GM18519 (cell line): Measurements from ENCODE around the gene SNRPB.

ENCODE experiments used
- ATAC-seq: cut with Tn5 transposase; IDR thresholded peaks from one replicate; pipeline ENCODE4 v1.9.1; 2021; ENCODE audit warnings: mild to moderate bottlenecking, moderate library complexity; ENCODE audit not compliant: unreplicated experiment, low FRiP score

SNRPB gene

DNA sequence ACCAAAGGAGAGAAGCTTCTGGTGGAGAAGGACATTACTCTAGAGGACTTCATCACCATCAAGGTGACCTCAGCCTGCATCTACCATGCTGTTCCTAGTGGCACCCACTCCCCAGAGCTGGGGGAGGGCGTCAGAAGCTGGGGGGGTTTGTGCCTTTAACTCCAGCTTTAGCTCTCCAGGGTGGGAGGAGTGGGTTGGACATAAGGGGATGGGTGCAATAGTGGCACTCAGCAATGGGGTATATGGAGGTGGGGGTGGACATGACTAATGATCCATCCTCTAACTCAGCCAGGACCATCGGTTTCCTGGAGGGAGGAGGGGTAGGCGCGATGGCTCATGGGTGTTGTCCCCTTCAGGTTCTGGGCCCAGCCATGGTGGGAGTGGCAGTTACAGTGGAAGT lies 40.1 kb downstream of the SNRPB start:
- no peak for ATAC-seq

DNA sequence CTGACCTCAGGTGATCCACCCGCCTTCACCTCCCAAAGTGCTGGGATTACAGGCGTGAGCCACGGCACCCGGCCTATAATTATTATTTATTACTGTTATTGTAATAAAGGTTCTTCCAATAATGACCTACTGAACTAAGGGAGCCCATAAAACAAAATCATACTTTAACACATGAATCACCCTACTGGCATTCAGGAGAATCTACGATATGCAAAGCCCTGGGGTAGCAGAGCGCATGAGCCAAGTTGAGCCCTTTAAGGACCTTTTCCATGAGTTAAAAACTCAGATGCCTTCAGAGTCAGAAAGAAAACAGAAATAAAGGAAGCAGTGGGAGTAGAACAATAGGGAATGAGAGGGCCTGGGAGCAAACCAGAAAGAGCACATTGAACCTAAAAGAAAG lies 41.5 kb downstream of the SNRPB start:
- ATAC-seq = no peak

DNA sequence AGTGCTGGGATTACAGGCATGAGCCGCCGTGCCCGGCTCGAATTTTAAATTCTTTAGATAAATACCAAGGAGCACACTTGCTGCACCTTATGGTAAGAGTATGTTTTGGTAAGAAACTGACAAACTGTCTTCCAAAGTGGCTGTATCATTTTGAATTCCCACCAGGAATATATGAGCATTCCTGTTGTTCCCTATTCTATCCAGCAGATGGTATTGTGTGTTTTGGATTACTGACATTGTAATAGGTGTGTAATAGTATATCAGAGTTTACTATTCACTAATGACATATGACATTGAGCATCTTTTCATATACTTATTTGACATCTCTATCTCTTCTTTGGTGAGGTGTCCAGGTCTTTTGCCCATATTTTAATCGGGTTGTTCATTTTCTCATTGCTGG lies 49.3 kb downstream of the SNRPB start:
- ATAC-seq = no peak

DNA sequence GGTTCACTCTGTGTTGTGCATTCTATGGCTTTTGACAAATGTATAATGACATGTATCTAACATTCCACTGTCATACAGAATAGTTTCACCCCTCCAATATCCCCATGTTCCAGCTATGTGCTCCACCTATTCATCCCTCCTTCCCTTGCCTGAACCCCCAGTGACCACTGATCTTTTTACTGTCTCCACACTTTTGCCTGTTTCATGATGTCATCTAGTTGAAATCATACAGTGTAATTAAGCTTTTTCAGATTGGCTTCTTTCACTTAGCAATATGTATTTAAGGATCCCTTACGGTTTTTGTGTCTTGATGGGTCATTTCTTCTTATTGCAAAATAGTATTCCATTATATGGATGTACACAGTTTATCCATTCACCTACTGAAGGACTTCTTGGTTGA lies 50.1 kb downstream of the SNRPB start:
- ATAC-seq = no peak

DNA sequence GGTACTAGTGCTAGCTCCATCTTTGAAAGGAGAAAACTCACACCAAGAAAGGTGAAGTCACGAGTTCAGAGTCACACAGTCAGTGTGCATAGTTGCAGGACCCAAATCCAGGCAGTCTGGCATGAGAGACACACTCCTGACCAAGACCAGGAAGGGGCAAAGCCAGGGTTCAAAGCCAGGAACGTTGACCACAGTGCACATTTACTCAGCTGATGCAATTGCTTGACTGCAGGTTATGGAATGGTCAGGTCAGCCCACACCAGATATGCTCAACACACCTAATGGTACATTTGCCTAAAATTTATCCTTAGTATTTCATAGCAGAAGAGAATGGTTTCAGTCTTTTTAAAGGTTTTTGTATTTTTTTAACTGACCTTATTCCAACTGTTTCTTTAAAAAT lies 52.2 kb downstream of the SNRPB start:
- ATAC-seq = no peak

DNA sequence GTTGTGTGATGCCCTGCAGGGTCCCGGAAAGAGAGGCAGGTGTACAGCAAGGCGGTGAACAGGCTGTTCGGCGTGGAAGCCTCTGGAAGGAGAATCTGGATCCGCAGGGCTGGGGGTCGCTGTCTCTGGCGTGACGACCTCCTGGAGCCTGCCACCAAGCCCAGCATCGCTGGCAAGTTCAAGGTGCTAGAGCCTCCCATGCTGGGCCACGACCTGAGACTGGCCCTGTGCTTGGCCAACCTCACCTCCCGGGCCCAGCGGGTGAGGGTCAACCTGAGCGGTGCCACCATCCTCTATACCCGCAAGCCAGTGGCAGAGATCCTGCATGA lies 53.4 kb downstream of the SNRPB start:
- no peak for ATAC-seq

DNA sequence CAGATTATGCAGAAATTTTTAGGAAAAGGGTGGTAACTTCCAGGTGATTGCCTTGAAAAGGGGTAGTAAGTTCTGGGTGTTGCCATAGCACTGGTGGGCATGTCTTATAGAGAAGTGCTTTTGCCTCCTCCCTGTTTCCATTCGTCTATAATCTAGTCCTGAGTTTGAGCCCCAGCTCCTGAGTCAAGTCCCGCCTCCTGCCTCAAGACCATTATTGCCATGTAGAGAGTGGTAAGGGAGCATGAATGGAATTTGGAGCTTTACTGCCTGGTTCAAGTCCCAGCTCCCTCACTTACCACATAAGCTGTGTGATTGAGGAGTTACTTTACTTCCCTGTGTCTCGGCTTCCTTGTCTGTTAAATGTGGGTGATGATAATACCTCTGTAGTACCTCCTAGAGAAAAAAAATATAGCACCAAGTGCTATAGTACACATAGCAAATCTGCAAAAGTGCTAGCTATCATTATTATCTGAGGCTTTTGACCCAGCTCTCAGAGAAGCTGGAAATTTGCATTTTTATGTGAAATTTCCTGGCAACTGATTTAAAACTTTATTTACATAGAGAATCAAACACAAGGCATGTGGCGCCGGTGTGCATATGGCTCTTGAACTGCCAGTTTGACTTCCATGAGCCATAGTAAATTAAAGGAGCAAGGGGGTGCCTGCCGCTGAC lies 53.9 kb downstream of the SNRPB start:
- no peak for ATAC-seq
